ENCODE results near the gene ABCC3. TPM values are rescaled to one million over a fixed set of nuclear protein-coding genes. Genes with fewer than 3 reads are reported as not detected.

Gene ABCC3
- total RNA-seq, 1 experiment from 2014 or later: 66.2 TPM

DNA sequence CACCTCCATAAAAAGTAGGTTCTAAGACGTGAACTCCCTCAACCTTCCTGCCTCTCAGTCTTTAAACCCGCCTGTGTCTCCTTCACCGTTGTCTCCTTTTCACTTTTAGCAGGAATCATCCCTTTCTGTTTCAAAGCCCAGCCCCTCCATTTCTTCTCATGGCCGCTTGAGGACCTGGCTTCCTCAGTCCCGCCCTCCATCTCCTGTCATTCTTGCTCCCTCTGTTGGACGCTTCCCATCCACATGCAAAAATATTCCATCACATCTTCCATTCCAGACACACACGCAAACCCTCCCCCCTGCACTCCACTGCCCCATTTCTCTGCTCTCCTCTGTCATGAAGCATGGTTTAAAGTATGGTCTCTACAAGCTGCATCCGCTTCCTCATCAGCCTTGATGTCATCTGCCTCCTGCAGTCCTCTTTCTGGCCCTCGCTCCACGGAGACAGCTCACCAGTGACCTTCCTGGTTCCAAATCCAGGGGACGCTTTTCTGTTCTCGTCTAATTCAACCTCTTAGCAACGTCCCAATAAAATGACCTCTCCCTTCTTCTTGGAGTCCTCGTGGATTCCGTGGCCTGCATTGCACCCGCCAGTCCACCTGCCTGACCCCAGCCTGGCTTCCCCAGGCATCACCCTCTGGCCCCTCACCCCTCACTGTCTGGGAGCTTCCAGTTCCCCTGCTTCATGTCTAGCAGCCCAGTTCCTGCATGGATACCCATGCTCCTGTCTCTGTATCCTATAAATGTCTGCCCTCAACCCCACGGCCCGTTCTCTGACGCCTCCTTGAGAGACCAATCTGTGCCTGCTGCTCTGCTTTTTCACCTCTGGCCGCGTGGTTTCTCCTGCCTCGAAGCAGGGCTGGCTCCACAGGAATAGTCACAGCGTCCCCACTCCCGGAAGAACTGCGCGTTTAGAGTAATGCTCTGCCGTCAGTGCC, 46.9 kb downstream of the ABCC3 start:
- Histone ChIP-seq H3K36me3 (ENCODE audit: control insufficient read depth in 1 of 2, insufficient read depth in 2 of 2, low read length in 2 of 2) (no peaks in the 10 kb centered on the region), H3K4me1 (ENCODE audit: control insufficient read depth in 1 of 2, insufficient read depth in 2 of 2, low read length in 2 of 2) (peaks cover 50 to 72% of the 10 kb centered on the region in 2 experiments), H4K20me1 (ENCODE audit: insufficient read depth) (no peaks in the 10 kb centered on the region), H3K4me3 (replicated peaks in 1 of 2; ENCODE audit: low read depth in 1 of 2, low read length in 2 of 2) (no peak overlapping the region), H3K4me2 (ENCODE audit: low read length) (peak overlapping the region; percentile 53), H3K27me3 (ENCODE audit: insufficient read depth, low read length) (no peaks in the 10 kb centered on the region), H3K9ac (ENCODE audit: low read length) (peak overlapping the region; percentile 15; the same call in 1 of the 2 replicates), H3K27ac (ENCODE audit: low read depth, low read length) (peak overlapping the region; percentile 29; the same call in 1 of the 2 replicates), H3K79me2 (ENCODE audit: insufficient read depth, low read length) (no peaks in the 10 kb centered on the region), H3K9me2 (ENCODE audit: insufficient read depth) (no peaks in the 10 kb centered on the region), H2AFZ (ENCODE audit: low read depth, low read length, poor library complexity, severe bottlenecking) (peak overlapping the region; percentile 52), H3K9me3 (ENCODE audit: control insufficient read depth in 1 of 2, insufficient read depth in 1 of 2, low read depth in 1 of 2, low read length in 2 of 2) (no peaks in the 10 kb centered on the region)
- TF ChIP-seq RAD21 (IDR thresholded peaks at IDR 0.05; ENCODE audit: low read depth) (peak; percentile 99), MAX (IDR thresholded peaks at IDR 0.05) (peak; percentile 54; the same call in 1 of the 2 replicates), YY1 (IDR thresholded peaks at IDR 0.05; ENCODE audit: extremely low read depth, insufficient replicate concordance, low read depth, low read length) (peak; percentile 81), SP1 (IDR thresholded peaks at IDR 0.05; ENCODE audit: low read depth) (0 out of 2 replicates have a peak, but pooled peaks have one; percentile 10), POLR2AphosphoS5 (IDR thresholded peaks at IDR 0.05; ENCODE audit: low read depth, low read length) (peak; percentile 41; the same call in 1 of the 2 replicates), CBX3 (IDR thresholded peaks at IDR 0.05; ENCODE audit: low read depth) (no peak; the same call in 1 of the 2 replicates), POLR2A (IDR thresholded peaks at IDR 0.05; ENCODE audit: borderline replicate concordance, extremely low read depth, insufficient read depth, insufficient read length) (no peak), CTCF (IDR thresholded peaks at IDR 0.05 in 2 of 3, conservative IDR thresholded peaks at IDR 0.05 in 1 of 3; ENCODE audit: borderline replicate concordance in 1 of 3, insufficient read depth in 1 of 3, low read depth in 2 of 3, low read length in 2 of 3) (peak; percentile 77 to 99 (median 80))
- BruUV-seq (replicated peaks): no TSS peak
- ATAC-seq (peak; percentile 71), DNase-seq (ENCODE audit: low read depth, low spot score) (peak; percentile 73)
- ChIA-PET CTCF (interaction anchor here (0.8 to 2.0 kb wide), 4 partner anchors 14 to 55 kb away, joined by 3 to 13 read pairs (median 4); no protein-coding TSS in a partner anchor), RAD21 (ENCODE audit: low non-redundant PET in 1 of 2, low total read pairs in 2 of 2, uncharacterized antibody in 2 of 2, unreplicated experiment in 2 of 2) (interaction anchor here in 1 of 2 experiments (1.5 kb wide), 1 partner anchor 51 kb away, joined by 7 read pairs; no protein-coding TSS in a partner anchor), POLR2A (interaction anchor here (0.8 to 1.3 kb wide), 2 partner anchors 20 to 43 kb away, joined by 3 read pairs; no protein-coding TSS in a partner anchor)
- intact Hi-C loops (cut with micrococcal nuclease): loop anchor here (1.0 kb wide), 1 partner anchor 51 kb away; no protein-coding TSS in a partner anchor
